Measurements from ENCODE around the gene DLG4.

- TF ChIP-seq CTCF (IDR thresholded peaks at IDR 0.05) (no peak), EZH2 (IDR thresholded peaks at IDR 0.05; ENCODE audit: borderline replicate concordance, insufficient read depth, low read depth, low read length, poor library complexity, severe bottlenecking) (no peak)
These were observed 3.9 kb downstream of the DLG4 start for GRCh38 chr17:7215652-7216180.

Measured in B cell (primary cell).